Activated B cell treated with CpG ODN at 0.5 μM for 24 hours (primary cell): ENCODE results near the gene ILDR2. TPM values are rescaled to one million over a fixed set of nuclear protein-coding genes. Genes with fewer than 3 reads are reported as not detected.

ENCODE experiments used
- total RNA-seq: library from RNA; stranded (reverse); gene quantifications from 2 replicates; pipeline ENCODE4 v1.2.3, GENCODE V29; 2022

ILDR2 gene
- total RNA-seq, 1 donor from 2014 or later: 1.00 TPM

Other genes starting within 250 kb of the ILDR2 start
- gene POGK, start 136.1 kb downstream of the ILDR2 start, total RNA-seq: 37.8 and 39.1 TPM in 2 replicates
- 13.6 and 15.3 TPM in 2 replicates for gene TADA1, start 99.3 kb downstream of the ILDR2 start, total RNA-seq
- gene MAEL, start 13.7 kb upstream of the ILDR2 start, total RNA-seq: not detected in 2 replicates
- gene GPA33, start 114.8 kb upstream of the ILDR2 start, total RNA-seq: not detected in 2 replicates
- not detected in 2 replicates for gene STYXL2, start 118.5 kb upstream of the ILDR2 start, total RNA-seq
- gene POU2F1, start 245.3 kb upstream of the ILDR2 start, total RNA-seq: 30.5 and 35.5 TPM in 2 replicates